Measurements from ENCODE around the gene LPCAT3. TPM values are rescaled to one million over a fixed set of nuclear protein-coding genes. Genes with fewer than 3 reads are reported as not detected.

Gene LPCAT3
- total and polyA plus RNA-seq, 4 donors = 41.9 to 96.5 (median 77.0) TPM

GRCh38 chr12:6977653-6978052, 40.6 kb downstream of the LPCAT3 start:
- no peak overlapping the region for H3K4me3 ChIP-seq (ENCODE audit: low read depth in 1 of 3, low read length in 3 of 3)
- H3K9me3 ChIP-seq (ENCODE audit: control insufficient read depth in 4 of 4, low read length in 3 of 4) = no peaks in the 10 kb centered on the region
- DNase-seq (ENCODE audit: low spot score) = no peak
- no peak for TF ChIP-seq JUND (IDR thresholded peaks at IDR 0.05)
- TF ChIP-seq RAD21 (IDR thresholded peaks at IDR 0.05) = no peak
- TF ChIP-seq SP1 (IDR thresholded peaks at IDR 0.05) = no peak
- no peak for TF ChIP-seq FOXA1 (IDR thresholded peaks at IDR 0.05)
- TF ChIP-seq MAX (IDR thresholded peaks at IDR 0.05) = no peak
- TF ChIP-seq YY1 (IDR thresholded peaks at IDR 0.05) = no peak
- TF ChIP-seq NR2F2 (IDR thresholded peaks at IDR 0.05) = no peak
- TF ChIP-seq TAF1 (conservative IDR thresholded peaks at IDR 0.05) = no peak
- TF ChIP-seq ZBTB33 (IDR thresholded peaks at IDR 0.05) = no peak
- no peak for TF ChIP-seq HNF4G (IDR thresholded peaks at IDR 0.05)
- no peak for TF ChIP-seq FOXA2 (IDR thresholded peaks at IDR 0.05)
- no peak for TF ChIP-seq RXRA (IDR thresholded peaks at IDR 0.05)
- WGBS = 88% methylated on average over 10 of the region's 10 CpGs
- peaks cover 2 to 70% (median 66%) of the 10 kb centered on the region in 4 donors for H3K36me3 ChIP-seq (ENCODE audit: control insufficient read depth in 4 of 4, insufficient read depth in 3 of 4, low read depth in 1 of 4, low read length in 3 of 4)
- H3K27ac ChIP-seq (ENCODE audit: low read depth in 1 of 2, low read length in 2 of 2) = no peak overlapping the region
- H3K9ac ChIP-seq (ENCODE audit: low read depth in 1 of 2, low read length in 2 of 2) = no peak overlapping the region
- H3K4me1 ChIP-seq (ENCODE audit: control insufficient read depth in 4 of 4, insufficient read depth in 4 of 4, low read length in 3 of 4) = peaks cover 4 to 25% (median 20%) of the 10 kb centered on the region in 4 donors
- H3K27me3 ChIP-seq (ENCODE audit: control insufficient read depth in 4 of 4, insufficient read depth in 4 of 4, low read length in 3 of 4) = no peaks in the 10 kb centered on the region

GRCh38 chr12:6975297-6976032, 42.8 kb downstream of the LPCAT3 start:
- DNase-seq (ENCODE audit: low spot score) = no peak
- no peak for TF ChIP-seq ATF3 (IDR thresholded peaks at IDR 0.05)
- TF ChIP-seq FOXA2 (IDR thresholded peaks at IDR 0.05) = no peak
- no peak for TF ChIP-seq EGR1 (IDR thresholded peaks at IDR 0.05; ENCODE audit: low read depth in 2 of 2)
- TF ChIP-seq CTCF (IDR thresholded peaks at IDR 0.05; ENCODE audit: low read depth, low read length, missing input control) = no peak
- TF ChIP-seq FOXA1 (IDR thresholded peaks at IDR 0.05) = no peak
- TF ChIP-seq YY1 (IDR thresholded peaks at IDR 0.05) = no peak
- no peak for TF ChIP-seq MAX (IDR thresholded peaks at IDR 0.05)
- TF ChIP-seq GABPA (IDR thresholded peaks at IDR 0.05 in 1 of 2, conservative IDR thresholded peaks at IDR 0.05 in 1 of 2) = no peak
- TF ChIP-seq JUND (IDR thresholded peaks at IDR 0.05) = no peak
- TF ChIP-seq ZBTB33 (IDR thresholded peaks at IDR 0.05) = no peak
- Histone ChIP-seq H3K4me1 (ENCODE audit: control insufficient read depth in 4 of 4, insufficient read depth in 4 of 4, low read length in 3 of 4) (peaks cover 0 to 9% (median 7%) of the 10 kb centered on the region in 4 donors), H3K4me3 (ENCODE audit: low read depth in 1 of 3, low read length in 3 of 3) (no peak overlapping the region), H3K9me3 (ENCODE audit: control insufficient read depth in 4 of 4, low read length in 3 of 4) (no peaks in the 10 kb centered on the region), H3K27me3 (ENCODE audit: control insufficient read depth in 4 of 4, insufficient read depth in 4 of 4, low read length in 3 of 4) (no peaks in the 10 kb centered on the region), H3K9ac (ENCODE audit: low read depth in 1 of 2, low read length in 2 of 2) (no peak overlapping the region), H3K36me3 (ENCODE audit: control insufficient read depth in 4 of 4, insufficient read depth in 3 of 4, low read depth in 1 of 4, low read length in 3 of 4) (peaks cover 2 to 56% (median 54%) of the 10 kb centered on the region in 4 donors), H3K27ac (ENCODE audit: low read depth in 1 of 2, low read length in 2 of 2) (no peak overlapping the region)
- WGBS = 92% methylated on average over 2 of the region's 2 CpGs

Measured in liver (tissue), 9 donors.